H1 (cell line): ENCODE data around the gene MRPS27.

Experiments
- CEBPB ChIP-seq: IDR thresholded peaks from 2 replicates; pipeline ENCODE4 v1.6.1; 2012; ENCODE audit warnings: low read depth, low read length
- CHD2 ChIP-seq: IDR thresholded peaks from 2 replicates; pipeline ENCODE4 v1.6.1; 2012; ENCODE audit warnings: low read length, improper control_type of control experiment
- CREB1 ChIP-seq: IDR thresholded peaks from 2 replicates; pipeline ENCODE4 v1.6.1; 2012; ENCODE audit warnings: inconsistent platforms
- EP300 ChIP-seq, 2 experiments: IDR thresholded peaks; 1 replicate in 1 of 2; 2 replicates in 1 of 2; pipeline ENCODE4 v1.6.1; 2011 to 2012; ENCODE audit warnings: low read depth in 2 of 2, low read length in 2 of 2, mild to moderate bottlenecking in 2 of 2, borderline replicate concordance in 1 of 2, inconsistent platforms in 1 of 2, moderate library complexity in 1 of 2
- EZH2 ChIP-seq: fragments of 200-600 bp; sonication (generic); IDR thresholded peaks from 2 replicates; pipeline ENCODE4 v1.7.1; 2012; ENCODE audit warnings: low read depth, mild to moderate bottlenecking, moderate library complexity, low read length, inconsistent platforms; ENCODE audit not compliant: severe bottlenecking
- MAFK ChIP-seq: IDR thresholded peaks from 2 replicates; pipeline ENCODE4 v1.6.1; 2012; ENCODE audit warnings: low read depth, mild to moderate bottlenecking, improper control_type of control experiment, low read length
- NANOG ChIP-seq: IDR thresholded peaks from 2 replicates; pipeline ENCODE4 v1.6.1; 2011; ENCODE audit warnings: low read length, low read depth, mild to moderate bottlenecking, inconsistent platforms; ENCODE audit not compliant: insufficient read depth, poor library complexity, severe bottlenecking
- POLR2A ChIP-seq, 2 experiments: IDR thresholded peaks; 1 replicate in 1 of 2; 2 replicates in 1 of 2; pipeline ENCODE4 v1.6.1; 2011; ENCODE audit warnings: low read depth in 2 of 2, low read length in 2 of 2, mild to moderate bottlenecking in 2 of 2; ENCODE audit errors: control extremely low read depth in 1 of 2
- POLR2AphosphoS5 ChIP-seq: IDR thresholded peaks from 2 replicates; pipeline ENCODE4 v1.6.1; 2011; ENCODE audit warnings: low read depth, low read length
- RAD21 ChIP-seq, 2 experiments: IDR thresholded peaks in 1 of 2; conservative IDR thresholded peaks in 1 of 2; 2 replicates each; pipeline ENCODE4 v1.6.1; 2011; ENCODE audit warnings: low read depth in 2 of 2, low read length in 2 of 2, improper control_type of control experiment in 1 of 2, inconsistent platforms in 1 of 2, mild to moderate bottlenecking in 1 of 2, moderate library complexity in 1 of 2
- TAF1 ChIP-seq: IDR thresholded peaks from 2 replicates; pipeline ENCODE4 v1.6.1; 2011; ENCODE audit warnings: mild to moderate bottlenecking, low read depth, low read length
- ZNF274 ChIP-seq: IDR thresholded peaks from 2 replicates; pipeline ENCODE4 v1.7.0; 2012; ENCODE audit warnings: low read length, borderline replicate concordance; ENCODE audit errors: extremely low read depth
- TF ChIP-seq, protein P1 (sequence below), 3 experiments: IDR thresholded peaks; 1 replicate in 2 of 3; 2 replicates in 1 of 3; pipeline versions ENCODE4 v1.5.1 to v1.6.1; 2011; ENCODE audit warnings: low read length in 3 of 3, mild to moderate bottlenecking in 3 of 3, inconsistent platforms in 2 of 3, low read depth in 1 of 3, moderate library complexity in 1 of 3; ENCODE audit not compliant: insufficient read depth in 1 of 3; ENCODE audit errors: control extremely low read depth in 1 of 3
- TF ChIP-seq, protein P2 (sequence below): IDR thresholded peaks from 2 replicates; pipeline ENCODE4 v1.6.1; 2012; ENCODE audit warnings: inconsistent platforms

DNA sequence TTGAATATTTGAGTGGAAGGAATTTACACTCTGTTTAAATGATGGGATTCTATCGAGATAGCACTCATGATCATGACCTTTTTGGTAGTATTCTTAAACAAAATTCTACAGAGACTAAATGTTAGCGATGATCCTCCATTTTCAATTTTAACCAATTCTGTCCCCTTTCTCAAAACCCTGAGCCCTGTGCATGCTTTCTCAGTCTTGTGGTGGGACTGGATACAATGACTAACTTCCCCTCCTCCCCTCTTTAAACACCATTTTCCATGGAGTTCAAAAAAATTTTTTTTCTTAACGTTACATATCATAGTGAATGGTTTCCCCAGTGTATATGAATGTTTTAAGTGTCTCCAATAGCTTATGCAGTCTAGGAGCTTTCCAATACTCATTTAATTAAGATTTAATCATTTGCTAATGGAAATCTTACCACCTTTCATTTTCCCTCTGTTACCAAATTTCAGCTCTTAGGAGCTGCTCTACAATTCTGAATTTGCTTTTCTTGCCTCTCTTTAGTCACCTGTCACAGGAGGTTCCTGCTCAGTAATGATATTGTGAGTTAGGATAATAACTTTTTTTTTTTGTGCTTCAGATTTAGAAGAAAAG, 111.6 kb downstream of the MRPS27 start:
- TF ChIP-seq EP300 (IDR thresholded peaks at IDR 0.05; ENCODE audit: borderline replicate concordance in 1 of 2, low read depth in 2 of 2, low read length in 2 of 2) (no peak), CEBPB (no peak), EZH2 (no peak), POLR2A (IDR thresholded peaks at IDR 0.05; ENCODE audit: control extremely low read depth in 1 of 2, low read depth in 2 of 2, low read length in 2 of 2) (no peak), POLR2AphosphoS5 (no peak), RAD21 (IDR thresholded peaks at IDR 0.05 in 1 of 2, conservative IDR thresholded peaks at IDR 0.05 in 1 of 2; ENCODE audit: low read depth in 2 of 2, low read length in 2 of 2) (no peak), NANOG (no peak), TAF1 (no peak), MAFK (no peak), CREB1 (no peak), ZNF274 (no peak), CHD2 (no peak)
- TF ChIP-seq, protein P1, sequence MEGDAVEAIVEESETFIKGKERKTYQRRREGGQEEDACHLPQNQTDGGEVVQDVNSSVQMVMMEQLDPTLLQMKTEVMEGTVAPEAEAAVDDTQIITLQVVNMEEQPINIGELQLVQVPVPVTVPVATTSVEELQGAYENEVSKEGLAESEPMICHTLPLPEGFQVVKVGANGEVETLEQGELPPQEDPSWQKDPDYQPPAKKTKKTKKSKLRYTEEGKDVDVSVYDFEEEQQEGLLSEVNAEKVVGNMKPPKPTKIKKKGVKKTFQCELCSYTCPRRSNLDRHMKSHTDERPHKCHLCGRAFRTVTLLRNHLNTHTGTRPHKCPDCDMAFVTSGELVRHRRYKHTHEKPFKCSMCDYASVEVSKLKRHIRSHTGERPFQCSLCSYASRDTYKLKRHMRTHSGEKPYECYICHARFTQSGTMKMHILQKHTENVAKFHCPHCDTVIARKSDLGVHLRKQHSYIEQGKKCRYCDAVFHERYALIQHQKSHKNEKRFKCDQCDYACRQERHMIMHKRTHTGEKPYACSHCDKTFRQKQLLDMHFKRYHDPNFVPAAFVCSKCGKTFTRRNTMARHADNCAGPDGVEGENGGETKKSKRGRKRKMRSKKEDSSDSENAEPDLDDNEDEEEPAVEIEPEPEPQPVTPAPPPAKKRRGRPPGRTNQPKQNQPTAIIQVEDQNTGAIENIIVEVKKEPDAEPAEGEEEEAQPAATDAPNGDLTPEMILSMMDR (IDR thresholded peaks at IDR 0.05; ENCODE audit: control extremely low read depth in 1 of 3, insufficient read depth in 1 of 3, low read depth in 1 of 3, low read length in 3 of 3) = no peak
- TF ChIP-seq, protein P2, sequence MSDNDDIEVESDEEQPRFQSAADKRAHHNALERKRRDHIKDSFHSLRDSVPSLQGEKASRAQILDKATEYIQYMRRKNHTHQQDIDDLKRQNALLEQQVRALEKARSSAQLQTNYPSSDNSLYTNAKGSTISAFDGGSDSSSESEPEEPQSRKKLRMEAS = no peak
